ENCODE data around the gene C5orf46.
"Not testable (repeated sequence)": the region's sequence is repeated elsewhere in the genome, so short reads cannot be mapped to it uniquely, and the experiment has no call there.

Gene C5orf46

GRCh38 chr5:147892696-147893296 lies 13.5 kb downstream of the C5orf46 start:
- no peak for DNase-seq

- no peak for DNase-seq
Observed at GRCh38 chr5:147887930-147888329, 18.4 kb downstream of the C5orf46 start.

- peak; percentile 55 for DNase-seq
Observed at GRCh38 chr5:147887026-147887627, 19.2 kb downstream of the C5orf46 start.

- DNase-seq = no peak
Observed at GRCh38 chr5:147882586-147883313, 23.6 kb downstream of the C5orf46 start.

GRCh38 chr5:147880487-147880886 lies 25.9 kb downstream of the C5orf46 start:
- no peak for DNase-seq

- no peak for DNase-seq
Observed at GRCh38 chr5:147879784-147880183, 26.6 kb downstream of the C5orf46 start.

GRCh38 chr5:147878066-147878759 lies 28.1 kb downstream of the C5orf46 start, which contains the start of gene SCGB3A2:
TSS of gene SCGB3A2 (plus strand) at chr5:147878711. CDS start at chr5:147878804, 93 bp downstream.
- no peak for DNase-seq

GRCh38 chr5:147876626-147877025 lies 29.7 kb downstream of the C5orf46 start:
- no peak for DNase-seq

GRCh38 chr5:147876141-147876540 lies 30.2 kb downstream of the C5orf46 start:
- no peak for DNase-seq

GRCh38 chr5:147874910-147875367 lies 31.4 kb downstream of the C5orf46 start:
- no peak for DNase-seq

GRCh38 chr5:147874118-147874875 lies 32.0 kb downstream of the C5orf46 start:
- DNase-seq = not testable (repeated sequence)

- DNase-seq = not testable (repeated sequence)
Observed at GRCh38 chr5:147872744-147873435, 33.4 kb downstream of the C5orf46 start.

- not testable (repeated sequence) for DNase-seq
Observed at GRCh38 chr5:147871980-147872549, 34.3 kb downstream of the C5orf46 start.

GRCh38 chr5:147869892-147870291 lies 36.4 kb downstream of the C5orf46 start:
- DNase-seq = not testable (repeated sequence)

- DNase-seq = no peak
Observed at GRCh38 chr5:147869112-147869511, 37.2 kb downstream of the C5orf46 start.

- DNase-seq = no peak
Observed at GRCh38 chr5:147863454-147864158, 42.7 kb downstream of the C5orf46 start.

- no peak for DNase-seq
Observed at GRCh38 chr5:147860641-147861025, 45.7 kb downstream of the C5orf46 start.

- DNase-seq = no peak
Observed at GRCh38 chr5:147859962-147860640, 46.2 kb downstream of the C5orf46 start.

GRCh38 chr5:147858565-147858964 lies 47.8 kb downstream of the C5orf46 start:
- no peak for DNase-seq
